Mesenchymal stem cell (in vitro differentiated cells and primary cell): ENCODE data around the gene IFNL3.
"Not testable (repeated sequence)": the region's sequence is repeated elsewhere in the genome, so short reads cannot be mapped to it uniquely, and the experiment has no call there.

Experiments
- DNase-seq: peaks from one replicate; pipeline ENCODE4 v3.0.0-alpha.2; 2013
- H2AFZ ChIP-seq: one replicate; pipeline ENCODE4 v1.6.1; 2013; ENCODE audit warnings: low read depth, mild to moderate bottlenecking, control low read depth, inconsistent platforms, low read length, moderate library complexity
- H2AK5ac ChIP-seq: 2 replicates; pipeline ENCODE4 v1.6.1; 2013; ENCODE audit warnings: low read length, moderate library complexity, mild to moderate bottlenecking, inconsistent platforms; ENCODE audit not compliant: severe bottlenecking
- H2BK120ac ChIP-seq: one replicate; pipeline ENCODE4 v1.6.1; 2013; ENCODE audit warnings: low read depth, mild to moderate bottlenecking, inconsistent platforms, low read length, moderate library complexity
- H2BK12ac ChIP-seq, 2 experiments: one replicate each; pipeline ENCODE4 v1.6.1; 2013; ENCODE audit warnings: inconsistent platforms in 2 of 2, low read length in 2 of 2, mild to moderate bottlenecking in 2 of 2, moderate library complexity in 2 of 2, control low read depth in 1 of 2
- H2BK15ac ChIP-seq: one replicate; pipeline ENCODE4 v1.6.1; 2013; ENCODE audit warnings: mild to moderate bottlenecking, low read depth, inconsistent platforms; ENCODE audit not compliant: poor library complexity, severe bottlenecking
- H2BK5ac ChIP-seq: 2 replicates; pipeline ENCODE4 v1.6.1; 2013; ENCODE audit warnings: low read depth, mild to moderate bottlenecking, low read length, control low read depth, inconsistent platforms; ENCODE audit not compliant: poor library complexity, severe bottlenecking
- H3K14ac ChIP-seq, 2 experiments: one replicate each; pipeline ENCODE4 v1.6.1; 2013; ENCODE audit warnings: inconsistent platforms in 2 of 2, low read length in 2 of 2, control low read depth in 1 of 2, mild to moderate bottlenecking in 1 of 2, moderate library complexity in 1 of 2
- H3K18ac ChIP-seq, 2 experiments: one replicate each; pipeline ENCODE4 v1.6.1; 2013; ENCODE audit warnings: inconsistent platforms in 2 of 2, low read length in 2 of 2, control low read depth in 1 of 2, low read depth in 1 of 2, mild to moderate bottlenecking in 1 of 2
- H3K23ac ChIP-seq, 2 experiments: one replicate each; pipeline ENCODE4 v1.6.1; 2013; ENCODE audit warnings: inconsistent platforms in 2 of 2, low read length in 2 of 2, mild to moderate bottlenecking in 2 of 2, moderate library complexity in 2 of 2, control low read depth in 1 of 2
- H3K27ac ChIP-seq: 2 replicates; pipeline ENCODE4 v1.5.1; 2013; ENCODE audit warnings: mild to moderate bottlenecking, moderate library complexity, low read length, control low read depth, inconsistent platforms; ENCODE audit not compliant: poor library complexity, severe bottlenecking
- H3K27me3 ChIP-seq, 2 experiments: 2 replicates each; pipeline versions ENCODE4 v1.6.1 to v1.7.0; 2013; ENCODE audit warnings: low read length in 2 of 2, mild to moderate bottlenecking in 2 of 2, moderate library complexity in 2 of 2, control low read depth in 1 of 2, inconsistent platforms in 1 of 2; ENCODE audit not compliant: control insufficient read depth in 1 of 2, insufficient read depth in 1 of 2
- H3K36me3 ChIP-seq, 2 experiments: 2 replicates each; pipeline versions ENCODE4 v1.6.1 to v1.7.0; 2013; ENCODE audit warnings: low read length in 2 of 2, control low read depth in 1 of 2, inconsistent platforms in 1 of 2, low read depth in 1 of 2, mild to moderate bottlenecking in 1 of 2; ENCODE audit not compliant: insufficient read depth in 2 of 2, control insufficient read depth in 1 of 2
- H3K4ac ChIP-seq, 2 experiments: one replicate each; pipeline ENCODE4 v1.6.1; 2013; ENCODE audit warnings: inconsistent platforms in 2 of 2, low read length in 2 of 2, mild to moderate bottlenecking in 2 of 2, moderate library complexity in 2 of 2, control low read depth in 1 of 2, low read depth in 1 of 2
- H3K4me1 ChIP-seq: 2 replicates; pipeline ENCODE4 v1.6.1; 2013; ENCODE audit warnings: low read depth, low read length, control low read depth; ENCODE audit not compliant: control insufficient read depth, insufficient read depth
- H3K4me2 ChIP-seq: 2 replicates; pipeline ENCODE4 v1.6.1; 2013; ENCODE audit warnings: low read length, mild to moderate bottlenecking, inconsistent platforms; ENCODE audit not compliant: poor library complexity, severe bottlenecking
- H3K4me3 ChIP-seq, 2 experiments: 2 replicates each; pipeline versions ENCODE4 v1.5.1 to v1.7.0; 2013; ENCODE audit warnings: low read length in 2 of 2, mild to moderate bottlenecking in 2 of 2, control low read depth in 1 of 2, low read depth in 1 of 2; ENCODE audit not compliant: insufficient read depth in 1 of 2
- H3K79me1 ChIP-seq: replicated peaks from 2 replicates; pipeline ENCODE4 v1.6.1; 2013; ENCODE audit warnings: mild to moderate bottlenecking, control low read depth, low read length, inconsistent platforms; ENCODE audit not compliant: poor library complexity, severe bottlenecking
- H3K9ac ChIP-seq: 2 replicates; pipeline ENCODE4 v1.7.0; 2013; ENCODE audit warnings: mild to moderate bottlenecking, low read length, moderate library complexity
- H3K9me3 ChIP-seq: 2 replicates; pipeline ENCODE4 v1.7.0; 2013; ENCODE audit warnings: mild to moderate bottlenecking, low read length; ENCODE audit not compliant: control insufficient read depth
- H4K8ac ChIP-seq: one replicate; pipeline ENCODE4 v1.6.1; 2013; ENCODE audit warnings: inconsistent platforms, mild to moderate bottlenecking, low read length, moderate library complexity
- H4K91ac ChIP-seq: one replicate; pipeline ENCODE4 v1.6.1; 2013; ENCODE audit warnings: mild to moderate bottlenecking, low read length, inconsistent platforms
- WGBS: methylation state at CpG from one replicate; pipeline ENCODE4 v1.1.7; 2013; ENCODE audit warnings: mixed read lengths; 5-methylcytosine and 5-hydroxymethylcytosine counted together

The IFNL3 gene

GRCh38 chr19:39270036-39270871 lies 25.4 kb upstream of the IFNL3 start:
- H3K79me1 ChIP-seq = no peaks in the 10 kb centered on the region
- peak; percentile 82 for DNase-seq
- no peak overlapping the region for H2BK12ac ChIP-seq
- no peak overlapping the region for H2AK5ac ChIP-seq
- no peak overlapping the region for H2BK5ac ChIP-seq
- no peak overlapping the region for H2AFZ ChIP-seq
- no peaks in the 10 kb centered on the region for H3K9me3 ChIP-seq
- H2BK120ac ChIP-seq = no peak overlapping the region
- H3K27ac ChIP-seq = no peak overlapping the region
- no peaks in the 10 kb centered on the region for H3K4me1 ChIP-seq
- H3K23ac ChIP-seq = no peak overlapping the region
- H4K91ac ChIP-seq = no peak overlapping the region
- no peak overlapping the region for H3K4me2 ChIP-seq
- 61% methylated on average over 8 of the region's 9 CpGs for WGBS
- H3K27me3 ChIP-seq = peaks cover 32 to 36% of the 10 kb centered on the region in 2 experiments
- H3K4ac ChIP-seq = no peak overlapping the region
- no peak overlapping the region for H3K18ac ChIP-seq
- H4K8ac ChIP-seq = no peak overlapping the region
- H3K9ac ChIP-seq = no peak overlapping the region
- no peaks in the 10 kb centered on the region for H3K36me3 ChIP-seq
- no peak overlapping the region for H3K14ac ChIP-seq
- no peak overlapping the region for H3K4me3 ChIP-seq
- H2BK15ac ChIP-seq = no peak overlapping the region

- H3K79me1 ChIP-seq, H2BK5ac ChIP-seq, H3K4me1 ChIP-seq, H2BK12ac ChIP-seq, H3K14ac ChIP-seq, H2AFZ ChIP-seq, H2BK15ac ChIP-seq, H3K9me3 ChIP-seq, H3K9ac ChIP-seq, H3K4me3 ChIP-seq, H3K23ac ChIP-seq, H3K4ac ChIP-seq, H2AK5ac ChIP-seq, H3K36me3 ChIP-seq, H3K27ac ChIP-seq, H4K8ac ChIP-seq, H3K18ac ChIP-seq, H2BK120ac ChIP-seq, DNase-seq, H4K91ac ChIP-seq, H3K4me2 ChIP-seq: not testable (repeated sequence)
- 51% methylated on average over 6 of the region's 10 CpGs for WGBS
- H3K27me3 ChIP-seq = peaks cover 34 to 39% of the 10 kb centered on the region in 2 experiments
Observed at GRCh38 chr19:39269369-39269768, 24.6 kb upstream of the IFNL3 start.

- WGBS = 69% methylated on average over 7 of the region's 10 CpGs
- H3K9ac ChIP-seq, H3K79me1 ChIP-seq, H3K18ac ChIP-seq, H3K36me3 ChIP-seq, DNase-seq, H2BK15ac ChIP-seq, H3K4me3 ChIP-seq, H3K4me1 ChIP-seq, H3K27ac ChIP-seq, H4K8ac ChIP-seq, H4K91ac ChIP-seq, H2BK120ac ChIP-seq, H2BK12ac ChIP-seq, H3K9me3 ChIP-seq, H2AFZ ChIP-seq, H3K4ac ChIP-seq, H2AK5ac ChIP-seq, H3K14ac ChIP-seq, H3K23ac ChIP-seq, H2BK5ac ChIP-seq, H3K4me2 ChIP-seq: not testable (repeated sequence)
- peaks cover 41 to 46% of the 10 kb centered on the region in 2 experiments for H3K27me3 ChIP-seq
Observed at GRCh38 chr19:39268531-39269223, 23.9 kb upstream of the IFNL3 start.

- not testable (repeated sequence) for H3K9ac ChIP-seq, H3K4me2 ChIP-seq, H2AK5ac ChIP-seq, H2BK5ac ChIP-seq, H4K91ac ChIP-seq, H3K4ac ChIP-seq, H3K79me1 ChIP-seq, H3K23ac ChIP-seq, H2AFZ ChIP-seq, H3K18ac ChIP-seq, H3K14ac ChIP-seq, H3K4me1 ChIP-seq, DNase-seq, H2BK120ac ChIP-seq, H3K36me3 ChIP-seq, H3K9me3 ChIP-seq, H3K4me3 ChIP-seq, H4K8ac ChIP-seq, H2BK12ac ChIP-seq, H3K27ac ChIP-seq, H2BK15ac ChIP-seq
- WGBS = no CpG with 5 or more reads among the region's 1 CpG
- peaks cover 47 to 52% of the 10 kb centered on the region in 2 experiments for H3K27me3 ChIP-seq
Observed at GRCh38 chr19:39268085-39268484, 23.3 kb upstream of the IFNL3 start, which contains the start of gene IFNL2. Gene IFNL2, plus strand, starts transcription at chr19:39268396. Its CDS starts 173 bp downstream, at chr19:39268569.
